Measurements from ENCODE around the gene JAZF1. TPM values are rescaled to one million over a fixed set of nuclear protein-coding genes. Genes with fewer than 3 reads are reported as not detected.
A peak's percentile ranks its signal among the peaks of the same experiment; 100 is the strongest.

The JAZF1 gene
- total RNA-seq, 1 experiment from 2014 or later: 1.5 TPM

- no TSS peak for BruUV-seq (replicated peaks)
- Histone ChIP-seq H3K27ac (ENCODE audit: low read depth, low read length, poor library complexity, severe bottlenecking) (no peak overlapping the region), H3K4me3 (ENCODE audit: low read depth, low read length, poor library complexity, severe bottlenecking) (no peak overlapping the region), H3K36me3 (ENCODE audit: insufficient read depth, low read length, poor library complexity, severe bottlenecking) (no peaks in the 10 kb centered on the region), H3K9me3 (ENCODE audit: low read depth, low read length, poor library complexity, severe bottlenecking) (no peaks in the 10 kb centered on the region), H3K4me1 (ENCODE audit: insufficient read depth, low read length, poor library complexity, severe bottlenecking) (no peaks in the 10 kb centered on the region), H3K27me3 (replicated peaks; ENCODE audit: insufficient read depth, low read depth, low read length, poor library complexity) (peaks cover 100% of the 10 kb centered on the region)
- CTCF ChIA-PET: no interaction called here
- no peak for DNase-seq (ENCODE audit: low spot score)
- no peak for TF ChIP-seq CTCF (conservative IDR thresholded peaks at IDR 0.05; ENCODE audit: low read depth, low read length)
- no peak for TF ChIP-seq EZH2 (IDR thresholded peaks at IDR 0.05; ENCODE audit: borderline replicate concordance, low read depth, low read length, poor library complexity, severe bottlenecking)
- POLR2A ChIA-PET (ENCODE audit: low non-redundant PET): no interaction called here
- intact Hi-C loops (cut with micrococcal nuclease; ENCODE audit: unreplicated experiment): no loop called here
Measured at GRCh38 chr7:27945058-27945795, 235.4 kb downstream of the JAZF1 start.

GRCh38 chr7:27944643-27945042 is 236.0 kb downstream of the JAZF1 start:
- H3K36me3 ChIP-seq (ENCODE audit: insufficient read depth, low read length, poor library complexity, severe bottlenecking): no peaks in the 10 kb centered on the region
- no TSS peak for BruUV-seq (replicated peaks)
- TF ChIP-seq EZH2 (IDR thresholded peaks at IDR 0.05; ENCODE audit: borderline replicate concordance, low read depth, low read length, poor library complexity, severe bottlenecking): no peak
- H3K4me1 ChIP-seq (ENCODE audit: insufficient read depth, low read length, poor library complexity, severe bottlenecking): no peaks in the 10 kb centered on the region
- H3K27ac ChIP-seq (ENCODE audit: low read depth, low read length, poor library complexity, severe bottlenecking): no peak overlapping the region
- DNase-seq (ENCODE audit: low spot score): no peak
- H3K27me3 ChIP-seq (replicated peaks; ENCODE audit: insufficient read depth, low read depth, low read length, poor library complexity): peaks cover 100% of the 10 kb centered on the region
- POLR2A ChIA-PET (ENCODE audit: low non-redundant PET): no interaction called here
- intact Hi-C loops (cut with micrococcal nuclease; ENCODE audit: unreplicated experiment): no loop called here
- CTCF ChIA-PET: no interaction called here
- H3K9me3 ChIP-seq (ENCODE audit: low read depth, low read length, poor library complexity, severe bottlenecking): no peaks in the 10 kb centered on the region
- no peak overlapping the region for H3K4me3 ChIP-seq (ENCODE audit: low read depth, low read length, poor library complexity, severe bottlenecking)

- no peaks in the 10 kb centered on the region for H3K36me3 ChIP-seq (ENCODE audit: insufficient read depth, low read length, poor library complexity, severe bottlenecking)
- no peak overlapping the region for H3K4me3 ChIP-seq (ENCODE audit: low read depth, low read length, poor library complexity, severe bottlenecking)
- no peaks in the 10 kb centered on the region for H3K9me3 ChIP-seq (ENCODE audit: low read depth, low read length, poor library complexity, severe bottlenecking)
- ChIA-PET CTCF (interaction anchor here (0.6 kb wide), 1 partner anchor 743 kb away, joined by 5 read pairs; the partner anchor contains the start of gene HOXA13), POLR2A (ENCODE audit: low non-redundant PET) (no interaction called here)
- peaks cover 100% of the 10 kb centered on the region for H3K27me3 ChIP-seq (replicated peaks; ENCODE audit: insufficient read depth, low read depth, low read length, poor library complexity)
- DNase-seq (ENCODE audit: low spot score): peak; percentile 67
- no TSS peak for BruUV-seq (replicated peaks)
- H3K4me1 ChIP-seq (ENCODE audit: insufficient read depth, low read length, poor library complexity, severe bottlenecking): no peaks in the 10 kb centered on the region
- TF ChIP-seq EZH2 (IDR thresholded peaks at IDR 0.05; ENCODE audit: borderline replicate concordance, low read depth, low read length, poor library complexity, severe bottlenecking) (no peak), CTCF (conservative IDR thresholded peaks at IDR 0.05; ENCODE audit: low read depth, low read length) (no peak)
- intact Hi-C loops (cut with micrococcal nuclease; ENCODE audit: unreplicated experiment): no loop called here
- H3K27ac ChIP-seq (ENCODE audit: low read depth, low read length, poor library complexity, severe bottlenecking): no peak overlapping the region
Measured at GRCh38 chr7:27943241-27943640, 237.4 kb downstream of the JAZF1 start.

- no TSS peak for BruUV-seq (replicated peaks)
- TF ChIP-seq EZH2 (IDR thresholded peaks at IDR 0.05; ENCODE audit: borderline replicate concordance, low read depth, low read length, poor library complexity, severe bottlenecking): no peak
- Histone ChIP-seq H3K4me1 (ENCODE audit: insufficient read depth, low read length, poor library complexity, severe bottlenecking) (no peaks in the 10 kb centered on the region), H3K36me3 (ENCODE audit: insufficient read depth, low read length, poor library complexity, severe bottlenecking) (no peaks in the 10 kb centered on the region), H3K9me3 (ENCODE audit: low read depth, low read length, poor library complexity, severe bottlenecking) (no peaks in the 10 kb centered on the region), H3K27ac (ENCODE audit: low read depth, low read length, poor library complexity, severe bottlenecking) (no peak overlapping the region), H3K4me3 (ENCODE audit: low read depth, low read length, poor library complexity, severe bottlenecking) (no peak overlapping the region), H3K27me3 (replicated peaks; ENCODE audit: insufficient read depth, low read depth, low read length, poor library complexity) (peaks cover 100% of the 10 kb centered on the region)
- POLR2A ChIA-PET (ENCODE audit: low non-redundant PET): no interaction called here
- CTCF ChIA-PET: no interaction called here
- DNase-seq (ENCODE audit: low spot score): no peak
- intact Hi-C loops (cut with micrococcal nuclease; ENCODE audit: unreplicated experiment): no loop called here
Measured at GRCh38 chr7:27942711-27943110, 237.9 kb downstream of the JAZF1 start.
